IMR-90 (cell line): ENCODE measurements around the gene ZFPL1. TPM values are rescaled to one million over a fixed set of nuclear protein-coding genes. Genes with fewer than 3 reads are reported as not detected.

Experiments used
- ATAC-seq: fragments of 200-7000 bp; cut with Tn5 transposase; 2 replicates; pipeline ENCODE4 v1.9.1; 2020; ENCODE audit warnings: low read depth, mild to moderate bottlenecking, moderate library complexity
- BruUV-seq: library from RNA; stranded (reverse); fragments of 400-500 nt; replicated peaks from 2 replicates; lab custom pipeline; 2021; lab: Mats Ljungman, UMichigan
- CTCF ChIA-PET: fragments of 300-600 bp; formaldehyde crosslinking; extraction: SDS; loops from one replicate; lab custom pipeline; 2021; ENCODE audit warnings: antibody characterized with exemption; lab: Yijun Ruan, JAX
- POLR2A ChIA-PET: fragments of 300-600 bp; sonication (Branson Sonifier 250); formaldehyde crosslinking; loops from one replicate; lab custom pipeline; 2022; ENCODE audit warnings: antibody characterized with exemption; ENCODE audit not compliant: unreplicated experiment; lab: Charles Lee
- DNase-seq: peaks from one replicate; pipeline ENCODE4 v3.0.0; 2013
- H2AFZ ChIP-seq: replicated peaks from 2 replicates; pipeline ENCODE3; 2013; ENCODE audit warnings: low read length, mild to moderate bottlenecking; ENCODE audit not compliant: poor library complexity
- H2AK5ac ChIP-seq: 2 replicates; pipeline ENCODE4 v1.6.1; 2013; ENCODE audit warnings: low read depth, low read length, inconsistent platforms
- H2AK9ac ChIP-seq: replicated peaks from 2 replicates; pipeline ENCODE3; 2013; ENCODE audit warnings: mild to moderate bottlenecking, low read depth, low read length, moderate library complexity; ENCODE audit not compliant: poor library complexity
- H2BK120ac ChIP-seq: 2 replicates; pipeline ENCODE4 v1.6.1; 2013; ENCODE audit warnings: low read depth, low read length, inconsistent platforms
- H2BK15ac ChIP-seq: 3 replicates; pipeline ENCODE4 v1.6.1; 2013; ENCODE audit warnings: low read depth, low read length, inconsistent platforms
- H2BK20ac ChIP-seq: 2 replicates; pipeline ENCODE4 v1.6.1; 2013; ENCODE audit warnings: low read depth, mild to moderate bottlenecking, inconsistent platforms, low read length, moderate library complexity
- H2BK5ac ChIP-seq: 2 replicates; pipeline ENCODE4 v1.6.1; 2013; ENCODE audit warnings: mild to moderate bottlenecking, low read depth, low read length, inconsistent platforms; ENCODE audit not compliant: poor library complexity, severe bottlenecking
- H3K14ac ChIP-seq: replicated peaks from 2 replicates; pipeline ENCODE4 v1.6.1; 2013; ENCODE audit warnings: low read depth, low read length, inconsistent platforms
- H3K18ac ChIP-seq: 2 replicates; pipeline ENCODE4 v1.6.1; 2013; ENCODE audit warnings: low read depth, low read length, control low read depth
- H3K23ac ChIP-seq: 2 replicates; pipeline ENCODE4 v1.6.1; 2013; ENCODE audit warnings: low read depth, low read length, inconsistent platforms
- H3K27ac ChIP-seq: 2 replicates; pipeline ENCODE4 v1.5.1; 2013; ENCODE audit warnings: mild to moderate bottlenecking, control low read depth, low read length; ENCODE audit not compliant: insufficient read depth
- H3K27me3 ChIP-seq: 2 replicates; pipeline ENCODE4 v1.6.1; 2013; ENCODE audit warnings: low read length; ENCODE audit not compliant: control insufficient read depth, insufficient read depth
- H3K36me3 ChIP-seq: 2 replicates; pipeline ENCODE4 v1.6.1; 2013; ENCODE audit warnings: low read length, mixed read lengths; ENCODE audit not compliant: control insufficient read depth, insufficient read depth
- H3K4ac ChIP-seq: 2 replicates; pipeline ENCODE4 v1.6.1; 2013; ENCODE audit warnings: low read depth, low read length, inconsistent platforms
- H3K4me1 ChIP-seq: 2 replicates; pipeline ENCODE4 v1.6.1; 2013; ENCODE audit warnings: low read length, mixed read lengths; ENCODE audit not compliant: control insufficient read depth, insufficient read depth
- H3K4me2 ChIP-seq: 2 replicates; pipeline ENCODE4 v1.6.1; 2013; ENCODE audit warnings: low read depth, mild to moderate bottlenecking, control low read depth, low read length, moderate library complexity
- H3K4me3 ChIP-seq: 2 replicates; pipeline ENCODE4 v1.5.1; 2013; ENCODE audit warnings: low read depth, mild to moderate bottlenecking, control low read depth, low read length, moderate library complexity; ENCODE audit not compliant: insufficient read depth
- H3K56ac ChIP-seq: 2 replicates; pipeline ENCODE4 v1.6.1; 2013; ENCODE audit warnings: low read length, inconsistent platforms; ENCODE audit not compliant: insufficient read depth; ENCODE audit errors: extremely low read depth
- H3K79me1 ChIP-seq, 2 experiments: 2 replicates each; pipeline ENCODE4 v1.6.1; 2013; ENCODE audit warnings: low read length in 2 of 2, inconsistent platforms in 1 of 2, low read depth in 1 of 2
- H3K9ac ChIP-seq: 2 replicates; pipeline ENCODE4 v1.6.1; 2013; ENCODE audit warnings: low read depth, low read length, control low read depth
- H3K9me1 ChIP-seq: 2 replicates; pipeline ENCODE4 v1.6.1; 2013; ENCODE audit warnings: low read length, inconsistent platforms; ENCODE audit not compliant: insufficient read depth
- H3K9me3 ChIP-seq: 2 replicates; pipeline ENCODE4 v1.6.1; 2013; ENCODE audit warnings: low read length; ENCODE audit not compliant: control insufficient read depth, insufficient read depth
- H4K20me1 ChIP-seq: 2 replicates; pipeline ENCODE4 v1.6.1; 2013; ENCODE audit warnings: low read length, inconsistent platforms; ENCODE audit not compliant: insufficient read depth
- H4K5ac ChIP-seq: 2 replicates; pipeline ENCODE4 v1.6.1; 2013; ENCODE audit warnings: mild to moderate bottlenecking, low read depth, low read length, control low read depth
- H4K8ac ChIP-seq, 2 experiments: 2 replicates each; pipeline ENCODE4 v1.6.1; 2013; ENCODE audit warnings: low read depth in 2 of 2, low read length in 2 of 2, control low read depth in 1 of 2, inconsistent platforms in 1 of 2
- H4K91ac ChIP-seq: 2 replicates; pipeline ENCODE4 v1.6.1; 2013; ENCODE audit warnings: low read depth, low read length, inconsistent platforms; ENCODE audit not compliant: insufficient read depth
- BHLHE40 ChIP-seq: fragments of 150-350 bp; IDR thresholded peaks from 2 replicates; pipeline ENCODE4 v1.6.1; 2016; ENCODE audit warnings: mild to moderate bottlenecking, low read depth, low read length
- CEBPB ChIP-seq: IDR thresholded peaks from 2 replicates; pipeline ENCODE4 v1.6.1; 2012; ENCODE audit warnings: low read depth, low read length, improper control_type of control experiment
- CHD1 ChIP-seq: IDR thresholded peaks from 2 replicates; pipeline ENCODE4 v1.6.1; 2012; ENCODE audit warnings: low read depth, low read length, improper control_type of control experiment
- MAZ ChIP-seq: IDR thresholded peaks from 2 replicates; pipeline ENCODE4 v1.6.1; 2012; ENCODE audit warnings: low read depth, mild to moderate bottlenecking, low read length, improper control_type of control experiment, moderate library complexity, borderline replicate concordance
- MXI1 ChIP-seq: IDR thresholded peaks from 2 replicates; pipeline ENCODE4 v1.6.1; 2012; ENCODE audit warnings: low read depth, mild to moderate bottlenecking, low read length, moderate library complexity, borderline replicate concordance
- NFE2L2 ChIP-seq: fragments of 150-350 bp; IDR thresholded peaks from 2 replicates; pipeline ENCODE4 v1.6.1; 2016; ENCODE audit warnings: low read depth, mild to moderate bottlenecking, low read length
- RAD21 ChIP-seq: IDR thresholded peaks from 2 replicates; pipeline ENCODE4 v1.6.1; 2012; ENCODE audit warnings: low read length, improper control_type of control experiment
- RCOR1 ChIP-seq: IDR thresholded peaks from 2 replicates; pipeline ENCODE4 v1.6.1; 2012; ENCODE audit warnings: mild to moderate bottlenecking, low read length, improper control_type of control experiment; ENCODE audit not compliant: insufficient replicate concordance
- RFX5 ChIP-seq: IDR thresholded peaks from 2 replicates; pipeline ENCODE4 v1.8.0; 2012; ENCODE audit warnings: low read depth, mild to moderate bottlenecking, low read length, moderate library complexity
- SMC3 ChIP-seq: fragments of 150-350 bp; IDR thresholded peaks from 2 replicates; pipeline ENCODE4 v1.6.1; 2016; ENCODE audit warnings: low read depth, mild to moderate bottlenecking, antibody characterized with exemption, low read length, moderate library complexity
- USF2 ChIP-seq: fragments of 150-350 bp; IDR thresholded peaks from 2 replicates; pipeline ENCODE4 v1.6.1; 2017; ENCODE audit warnings: mild to moderate bottlenecking, antibody characterized with exemption, low read length, low read depth
- WGBS, 2 experiments: methylation state at CpG; one replicate each; pipeline versions ENCODE4 v1.1.5 to v1.1.7; 2013; ENCODE audit warnings: missing lambda C conversion rate in 2 of 2; ENCODE audit not compliant: insufficient read length in 1 of 2; ENCODE audit errors: extremely low coverage in 2 of 2; 5-methylcytosine and 5-hydroxymethylcytosine counted together
- dilution Hi-C: fragments of 300-500 bp; cut with HindIII; formaldehyde crosslinking; loops from one replicate; pipeline ENCODE4 v1.14.3; 2018; ENCODE audit warnings: low sequenced_read_pairs; ENCODE audit not compliant: unreplicated experiment
- in situ Hi-C: fragments of 300-500 bp; cut with MboI; formaldehyde crosslinking; loops from 3 replicates; pipeline ENCODE4 v1.14.3; 2019; ENCODE audit warnings: low sequenced_read_pairs, inconsistent platforms, mixed read lengths
- intact Hi-C: fragments of 100-400 bp; cut with micrococcal nuclease; formaldehyde crosslinking; loops from 2 replicates; pipeline ENCODE4 v1.10.0; 2022
- polyA plus RNA-seq, 3 experiments: library from polyadenylated mRNA; depleted of rRNA; stranded (reverse); fragments of >200 nt; gene quantifications; 2 replicates each; pipeline ENCODE4 v1.2.3, GENCODE V29; 2012; ENCODE audit warnings: low replicate concordance in 1 of 3
- total RNA-seq: library from RNA; depleted of rRNA; stranded (reverse); fragments of >200 nt; gene quantifications from 2 replicates; pipeline ENCODE4 v1.2.3, GENCODE V29; 2012
- TF ChIP-seq, protein P1 (sequence below): fragments of 150-350 bp; IDR thresholded peaks from 2 replicates; pipeline ENCODE4 v1.6.1; 2016; ENCODE audit warnings: low read depth, mild to moderate bottlenecking, low read length, moderate library complexity, borderline replicate concordance

The ZFPL1 gene
- total and polyA plus RNA-seq, 2 of the 4 experiments (the other 2 are of a cell fraction), result 24.0 to 67.5 TPM

- Histone ChIP-seq H2BK5ac (no peak overlapping the region), H3K4me1 (no peaks in the 10 kb centered on the region), H4K5ac (no peak overlapping the region), H3K4me2 (no peak overlapping the region), H3K9ac (no peak overlapping the region), H3K36me3 (peaks cover 24% of the 10 kb centered on the region; the same call in 1 of the 2 replicates), H3K9me1 (no peaks in the 10 kb centered on the region), H2BK120ac (no peak overlapping the region), H3K9me3 (no peaks in the 10 kb centered on the region), H4K91ac (no peak overlapping the region), H3K27ac (no peak overlapping the region), H4K8ac (no peak overlapping the region), H2BK20ac (no peak overlapping the region), H2BK15ac (no peak overlapping the region), H3K4me3 (no peak overlapping the region), H3K56ac (no peak overlapping the region), H3K14ac (no peak overlapping the region), H2AK5ac (no peak overlapping the region), H3K18ac (no peak overlapping the region), H3K79me1 (no peaks in the 10 kb centered on the region; a peak in 1 of 4 replicates), H4K20me1 (no peaks in the 10 kb centered on the region), H2AFZ (no peak overlapping the region), H2AK9ac (no peak overlapping the region), H3K23ac (no peak overlapping the region), H3K4ac (no peak overlapping the region), H3K27me3 (no peaks in the 10 kb centered on the region)
- ChIA-PET POLR2A (no interaction called here), CTCF (no interaction called here)
- intact Hi-C loops (no loop called here), dilution Hi-C loops (no loop called here), in situ Hi-C loops (no loop called here)
- ATAC-seq, result no peak
- no peak for DNase-seq
- 61% methylated on average over 3 of the region's 11 CpGs; no CpG with 5 or more reads in 1 of the 2 experiments for WGBS, 2 experiments
- no TSS peak for BruUV-seq
- no peak for TF ChIP-seq RAD21
- TF ChIP-seq MAZ, result no peak
- TF ChIP-seq USF2, result no peak
- TF ChIP-seq SMC3, result no peak
- no peak for TF ChIP-seq CHD1
- TF ChIP-seq MXI1, result no peak
- TF ChIP-seq, protein P1, sequence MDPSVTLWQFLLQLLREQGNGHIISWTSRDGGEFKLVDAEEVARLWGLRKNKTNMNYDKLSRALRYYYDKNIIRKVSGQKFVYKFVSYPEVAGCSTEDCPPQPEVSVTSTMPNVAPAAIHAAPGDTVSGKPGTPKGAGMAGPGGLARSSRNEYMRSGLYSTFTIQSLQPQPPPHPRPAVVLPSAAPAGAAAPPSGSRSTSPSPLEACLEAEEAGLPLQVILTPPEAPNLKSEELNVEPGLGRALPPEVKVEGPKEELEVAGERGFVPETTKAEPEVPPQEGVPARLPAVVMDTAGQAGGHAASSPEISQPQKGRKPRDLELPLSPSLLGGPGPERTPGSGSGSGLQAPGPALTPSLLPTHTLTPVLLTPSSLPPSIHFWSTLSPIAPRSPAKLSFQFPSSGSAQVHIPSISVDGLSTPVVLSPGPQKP, result no peak
- TF ChIP-seq NFE2L2, result no peak
- no peak for TF ChIP-seq RFX5
- no peak for TF ChIP-seq CEBPB
- TF ChIP-seq RCOR1, result no peak
- no peak for TF ChIP-seq BHLHE40
These were observed 48.4 kb upstream of the ZFPL1 start for GRCh38 chr11:65035579-65035978.
